ENCODE data around the gene YWHAQ. TPM values are rescaled to one million over a fixed set of nuclear protein-coding genes. Genes with fewer than 3 reads are reported as not detected.

The YWHAQ gene
- total RNA-seq, 1 donor from 2014 or later: 172 TPM

DNA sequence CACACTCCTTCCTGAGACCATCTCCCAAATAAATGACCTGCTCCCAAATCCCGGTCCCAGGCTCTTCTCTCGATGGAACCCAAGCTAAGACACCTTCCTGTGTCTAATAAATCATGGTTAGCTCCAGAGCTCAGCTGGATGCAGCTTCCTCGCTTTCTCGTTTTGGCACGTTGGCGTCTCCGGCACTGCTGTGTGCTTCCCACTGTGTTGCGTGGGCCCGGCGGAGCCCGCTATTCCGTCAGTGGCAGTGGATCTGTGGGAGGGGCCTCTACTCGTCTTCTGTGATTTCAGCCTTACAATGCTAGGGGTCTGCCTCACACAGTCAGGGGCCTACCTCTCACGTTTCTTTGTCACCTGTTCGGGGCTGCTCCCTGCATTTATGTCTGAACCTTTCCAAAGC lies 29.4 kb upstream of the YWHAQ start:
- Histone ChIP-seq H3K27me3 (no peaks in the 10 kb centered on the region), H3K9me3 (no peaks in the 10 kb centered on the region), H3K4me1 (no peaks in the 10 kb centered on the region), H3K27ac (no peak overlapping the region), H3K4me3 (no peak overlapping the region), H3K36me3 (no peaks in the 10 kb centered on the region)
- no peak for DNase-seq (ENCODE audit: low spot score in 2 of 2)
- intact Hi-C loops (cut with DNase I): no loop called here
- TF ChIP-seq CTCF (IDR thresholded peaks at IDR 0.05): no peak

GRCh38 chr2:9658972-9659371 lies 28.2 kb upstream of the YWHAQ start:
- Histone ChIP-seq H3K4me3 (no peak overlapping the region), H3K4me1 (no peaks in the 10 kb centered on the region), H3K9me3 (no peaks in the 10 kb centered on the region), H3K36me3 (no peaks in the 10 kb centered on the region), H3K27me3 (no peaks in the 10 kb centered on the region), H3K27ac (no peak overlapping the region)
- intact Hi-C loops (cut with DNase I): no loop called here
- no peak for DNase-seq (ENCODE audit: low spot score in 2 of 2)
- TF ChIP-seq CTCF (IDR thresholded peaks at IDR 0.05): no peak

- Histone ChIP-seq H3K4me1 (no peaks in the 10 kb centered on the region), H3K36me3 (no peaks in the 10 kb centered on the region), H3K4me3 (no peak overlapping the region), H3K27me3 (no peaks in the 10 kb centered on the region), H3K27ac (no peak overlapping the region), H3K9me3 (no peaks in the 10 kb centered on the region)
- intact Hi-C loops (cut with DNase I): no loop called here
- no peak for TF ChIP-seq CTCF (IDR thresholded peaks at IDR 0.05)
- no peak for DNase-seq (ENCODE audit: low spot score in 2 of 2)
Measured at GRCh38 chr2:9657731-9658130, 26.9 kb upstream of the YWHAQ start.

DNA sequence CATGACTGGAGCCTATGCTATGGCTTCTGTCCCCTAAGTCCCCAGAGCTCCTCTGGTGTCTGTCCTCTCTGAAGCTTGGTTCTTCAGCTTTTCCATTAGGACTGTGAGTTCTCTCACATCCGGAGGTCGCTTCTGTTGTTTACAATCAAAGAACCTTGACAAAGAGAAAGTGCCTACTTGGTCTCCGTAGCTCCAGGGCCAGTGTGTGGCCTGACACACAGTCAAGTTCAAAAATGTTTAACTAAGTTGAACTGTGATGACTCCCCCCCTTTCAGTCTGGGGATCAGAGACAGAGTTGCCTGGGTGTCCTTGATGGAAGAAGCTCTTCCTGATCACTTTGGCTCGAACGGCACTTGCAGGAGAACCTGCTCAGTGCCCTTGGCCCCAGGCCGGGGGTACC lies 26.3 kb upstream of the YWHAQ start:
- H3K27ac ChIP-seq: no peak overlapping the region
- no peaks in the 10 kb centered on the region for H3K4me1 ChIP-seq
- intact Hi-C loops (cut with DNase I): no loop called here
- no peak for TF ChIP-seq CTCF (IDR thresholded peaks at IDR 0.05)
- DNase-seq (ENCODE audit: low spot score in 2 of 2): no peak
- H3K9me3 ChIP-seq: no peaks in the 10 kb centered on the region
- H3K36me3 ChIP-seq: no peaks in the 10 kb centered on the region
- H3K27me3 ChIP-seq: no peaks in the 10 kb centered on the region
- no peak overlapping the region for H3K4me3 ChIP-seq

DNA sequence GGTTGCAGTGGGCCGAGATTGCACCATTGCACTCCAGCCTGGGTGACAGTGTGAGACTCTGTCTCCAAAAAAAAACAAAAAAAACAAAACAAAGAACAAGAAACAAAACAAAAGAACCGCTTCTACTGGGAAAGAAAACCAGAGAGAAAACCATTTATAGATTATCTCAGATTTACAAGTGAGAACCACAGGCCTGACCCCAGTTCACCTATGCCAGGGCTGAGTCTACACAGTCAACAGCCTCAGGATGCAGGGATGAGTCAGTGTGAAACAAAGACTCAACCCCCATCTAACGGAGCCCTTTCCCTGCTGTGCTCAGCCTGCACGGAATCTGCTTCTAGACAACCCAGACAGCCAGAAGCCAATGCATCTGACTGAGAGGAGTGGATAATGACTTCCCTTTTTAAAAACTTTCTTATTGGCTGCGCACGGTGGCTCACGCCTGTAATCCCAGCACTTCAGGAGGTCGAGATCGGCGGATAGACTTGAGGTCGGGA lies 25.5 kb upstream of the YWHAQ start:
- DNase-seq (ENCODE audit: low spot score in 2 of 2): no peak
- no peaks in the 10 kb centered on the region for H3K9me3 ChIP-seq
- no peaks in the 10 kb centered on the region for H3K4me1 ChIP-seq
- no peak overlapping the region for H3K4me3 ChIP-seq
- intact Hi-C loops (cut with DNase I): no loop called here
- TF ChIP-seq CTCF (IDR thresholded peaks at IDR 0.05): no peak
- H3K36me3 ChIP-seq: no peaks in the 10 kb centered on the region
- H3K27me3 ChIP-seq: no peaks in the 10 kb centered on the region
- H3K27ac ChIP-seq: no peak overlapping the region

Measured in ascending aorta (tissue), 2 donors.